OCI-LY7 (cell line): ENCODE data around the gene RALA.

Experiments
- EZH2phosphoT487 ChIP-seq: fragments of 200-600 bp; sonication (generic); IDR thresholded peaks from 2 replicates; pipeline ENCODE4 v1.6.1; 2018; ENCODE audit warnings: low read depth, borderline replicate concordance, mild to moderate bottlenecking, mixed run types, antibody characterized with exemption, low read length, moderate library complexity, mixed read lengths
- TF ChIP-seq, protein P1 (sequence below): fragments of 200-600 bp; sonication (generic); conservative IDR thresholded peaks from 2 replicates; pipeline ENCODE4 v1.5.1; 2014; ENCODE audit warnings: mild to moderate bottlenecking, antibody characterized with exemption, low read length, moderate library complexity, mixed read lengths

DNA sequence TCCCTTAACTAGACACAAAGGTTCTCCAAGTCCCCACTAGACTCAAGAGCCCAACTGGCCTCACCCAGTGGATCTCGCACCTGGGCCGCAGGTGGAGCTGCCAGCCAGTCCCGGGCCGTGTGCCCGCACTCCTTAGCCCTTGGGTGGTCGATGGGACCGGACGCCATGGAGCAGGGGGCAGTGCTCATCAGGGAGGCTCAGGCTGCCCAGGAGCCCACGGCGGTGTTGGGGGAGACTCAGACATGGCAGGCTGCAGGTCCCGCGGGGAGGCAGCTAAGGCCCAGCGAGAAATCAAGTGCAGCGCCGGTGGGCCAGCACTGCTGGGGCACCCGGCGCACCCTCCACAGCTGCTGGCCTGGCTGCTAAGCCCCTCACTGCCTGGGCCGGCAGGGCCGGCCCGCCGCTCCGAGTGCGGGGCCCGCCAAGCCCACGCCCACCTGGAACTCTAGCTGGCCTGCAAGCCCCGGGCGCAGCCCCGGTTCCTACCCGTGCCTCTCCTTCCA is 130.5 kb downstream of the RALA start:
- TF ChIP-seq, protein P1, sequence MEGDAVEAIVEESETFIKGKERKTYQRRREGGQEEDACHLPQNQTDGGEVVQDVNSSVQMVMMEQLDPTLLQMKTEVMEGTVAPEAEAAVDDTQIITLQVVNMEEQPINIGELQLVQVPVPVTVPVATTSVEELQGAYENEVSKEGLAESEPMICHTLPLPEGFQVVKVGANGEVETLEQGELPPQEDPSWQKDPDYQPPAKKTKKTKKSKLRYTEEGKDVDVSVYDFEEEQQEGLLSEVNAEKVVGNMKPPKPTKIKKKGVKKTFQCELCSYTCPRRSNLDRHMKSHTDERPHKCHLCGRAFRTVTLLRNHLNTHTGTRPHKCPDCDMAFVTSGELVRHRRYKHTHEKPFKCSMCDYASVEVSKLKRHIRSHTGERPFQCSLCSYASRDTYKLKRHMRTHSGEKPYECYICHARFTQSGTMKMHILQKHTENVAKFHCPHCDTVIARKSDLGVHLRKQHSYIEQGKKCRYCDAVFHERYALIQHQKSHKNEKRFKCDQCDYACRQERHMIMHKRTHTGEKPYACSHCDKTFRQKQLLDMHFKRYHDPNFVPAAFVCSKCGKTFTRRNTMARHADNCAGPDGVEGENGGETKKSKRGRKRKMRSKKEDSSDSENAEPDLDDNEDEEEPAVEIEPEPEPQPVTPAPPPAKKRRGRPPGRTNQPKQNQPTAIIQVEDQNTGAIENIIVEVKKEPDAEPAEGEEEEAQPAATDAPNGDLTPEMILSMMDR, result no peak
- no peak for TF ChIP-seq EZH2phosphoT487
